GM12891 (cell line): ENCODE data around the gene ZNF426.

ENCODE experiments used
- PAX5 ChIP-seq: IDR thresholded peaks from 2 replicates; pipeline ENCODE4 v1.6.1; 2011; ENCODE audit warnings: low read length, moderate library complexity, mild to moderate bottlenecking; ENCODE audit not compliant: insufficient read depth, severe bottlenecking
- POLR2A ChIP-seq: IDR thresholded peaks from 2 replicates; pipeline ENCODE4 v1.6.1; 2011; ENCODE audit warnings: low read depth, low read length, control low read depth
- POLR2AphosphoS5 ChIP-seq: IDR thresholded peaks from 2 replicates; pipeline ENCODE4 v1.6.1; 2011; ENCODE audit warnings: low read depth, low read length, control low read depth
- POU2F2 ChIP-seq: IDR thresholded peaks from 2 replicates; pipeline ENCODE4 v1.6.1; 2011; ENCODE audit warnings: low read depth, mild to moderate bottlenecking, control low read depth, low read length, moderate library complexity
- SPI1 ChIP-seq: IDR thresholded peaks from 2 replicates; pipeline ENCODE4 v1.6.1; 2011; ENCODE audit warnings: low read depth, low read length, control low read depth
- TAF1 ChIP-seq: IDR thresholded peaks from 2 replicates; pipeline ENCODE4 v1.6.1; 2011; ENCODE audit warnings: low read depth, low read length, control low read depth

- TF ChIP-seq POLR2AphosphoS5 (no peak), POLR2A (no peak), TAF1 (no peak), SPI1 (no peak), POU2F2 (no peak), PAX5 (no peak)
Measured at GRCh38 chr19:9547870-9548269, 9.4 kb upstream of the ZNF426 start.
